ENCODE data around the gene RNLS.
"Not testable (repeated sequence)": the region's sequence is repeated elsewhere in the genome, so short reads cannot be mapped to it uniquely, and the experiment has no call there.

Gene RNLS

GRCh38 chr10:88383276-88383675, 199.8 kb downstream of the RNLS start:
- no peak for DNase-seq

GRCh38 chr10:88382699-88383098, 200.4 kb downstream of the RNLS start:
- DNase-seq = no peak

DNA sequence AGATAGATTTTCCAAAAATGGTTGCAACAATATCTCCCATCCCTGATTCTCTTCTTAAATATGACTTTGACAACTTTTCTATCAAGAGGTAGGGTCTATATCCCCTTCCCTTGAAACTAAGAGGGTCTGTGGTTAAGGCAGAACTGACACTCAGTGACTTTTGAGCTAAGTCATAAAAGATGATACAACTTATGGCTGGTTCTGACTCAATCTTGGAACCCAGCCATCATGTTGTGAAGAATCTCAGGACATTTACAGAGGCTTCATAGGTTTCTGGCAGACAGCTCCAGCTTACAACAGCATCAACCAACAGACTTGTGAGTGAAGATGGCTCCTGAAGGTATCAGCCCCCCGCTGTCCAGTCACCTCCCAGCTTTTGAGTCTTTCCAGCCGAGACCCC, 203.5 kb downstream of the RNLS start:
- DNase-seq = no peak

GRCh38 chr10:88377510-88377909, 205.6 kb downstream of the RNLS start:
- no peak for DNase-seq

DNA sequence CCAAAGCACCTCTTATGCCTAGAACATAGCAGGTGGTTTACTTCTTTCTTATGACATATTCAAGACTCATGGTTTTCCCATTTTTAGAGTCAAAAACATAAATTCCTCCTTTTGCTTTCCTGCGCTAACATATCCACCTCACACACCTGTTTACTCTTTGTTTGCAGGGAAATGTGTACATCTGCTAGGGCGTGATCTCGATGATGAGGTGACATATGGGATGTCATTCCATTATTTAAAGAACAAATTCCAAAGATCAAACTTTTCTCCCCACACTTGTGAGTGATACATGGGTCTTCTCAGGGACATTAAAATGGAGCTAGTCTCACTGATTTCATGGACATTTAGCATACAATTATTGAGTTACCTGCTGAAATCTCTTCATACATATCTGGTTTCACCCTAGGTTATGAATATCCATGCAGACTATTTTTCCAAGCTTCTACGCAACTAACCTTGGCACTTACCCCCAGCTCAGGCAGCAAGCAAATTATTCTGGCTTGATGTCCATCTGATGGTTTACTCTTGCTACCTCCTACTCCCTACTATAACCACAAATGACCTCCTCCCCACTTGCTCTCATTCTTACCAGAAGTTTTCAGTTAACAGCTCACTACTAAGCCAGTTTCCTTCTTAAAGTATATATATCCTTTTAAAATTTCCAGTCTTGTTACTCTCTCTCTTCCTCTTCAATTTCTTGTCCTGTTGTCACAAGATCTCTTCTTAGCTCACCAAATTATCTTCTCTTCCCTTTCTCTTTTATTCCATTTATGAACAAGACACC, 208.5 kb downstream of the RNLS start:
- no peak for DNase-seq

DNA sequence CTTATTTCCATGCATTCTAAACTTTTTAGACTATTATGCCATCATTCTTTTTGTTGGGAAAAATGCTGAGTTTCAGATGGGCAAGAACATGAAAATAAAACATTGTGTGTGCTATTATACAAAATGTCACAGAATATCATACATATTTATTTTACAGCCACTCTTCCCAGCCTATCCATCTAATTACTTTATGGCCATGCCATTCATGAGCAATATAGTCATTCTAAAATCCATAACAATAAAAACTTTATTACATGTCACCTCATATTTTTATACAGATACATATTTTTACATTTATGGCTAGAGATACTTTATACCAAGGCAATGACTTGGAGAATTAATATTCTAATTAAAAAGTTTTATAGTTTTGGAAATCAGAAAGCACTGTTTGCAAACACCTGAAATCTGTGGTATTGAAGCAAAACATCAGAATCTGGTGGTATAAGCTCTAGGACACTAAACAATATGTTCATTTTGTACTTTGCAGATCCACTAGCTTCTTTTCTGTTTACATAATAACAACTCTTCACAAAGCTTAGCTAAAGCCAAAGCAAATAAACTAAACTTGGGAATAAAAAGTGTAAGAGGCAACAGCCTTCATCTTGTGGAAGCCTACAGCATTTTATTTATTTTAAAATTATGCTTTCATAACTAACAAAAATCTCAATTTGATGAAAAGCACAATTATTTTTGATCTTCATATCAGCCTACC, 210.1 kb downstream of the RNLS start:
- DNase-seq = no peak

- no peak for DNase-seq
Observed at GRCh38 chr10:88372051-88372715, 210.9 kb downstream of the RNLS start.

- no peak for DNase-seq
Observed at GRCh38 chr10:88370713-88371112, 212.4 kb downstream of the RNLS start.

- DNase-seq = no peak
Observed at GRCh38 chr10:88366772-88367171, 216.3 kb downstream of the RNLS start.

- no peak for DNase-seq
Observed at GRCh38 chr10:88361995-88362807, 220.9 kb downstream of the RNLS start.

DNA sequence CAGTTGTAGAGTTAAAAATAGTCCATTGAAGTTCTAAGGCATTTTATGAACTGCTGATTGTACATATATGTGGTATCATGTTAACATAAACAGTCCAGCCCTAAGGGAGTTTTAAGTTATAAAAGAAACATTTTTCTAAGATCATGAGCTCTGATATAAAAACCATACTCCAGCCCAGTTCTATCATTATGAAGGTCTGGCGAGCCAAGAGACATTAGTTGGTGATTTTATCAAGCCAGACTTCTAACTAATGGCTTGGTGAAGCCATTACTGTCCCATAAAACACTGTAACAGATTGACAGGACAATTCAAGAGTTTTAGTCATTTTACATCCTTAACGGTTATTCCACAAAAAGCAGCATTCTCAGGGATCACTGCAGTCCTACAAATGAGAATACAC, 221.6 kb downstream of the RNLS start:
- no peak for DNase-seq

GRCh38 chr10:88355750-88356149, 227.4 kb downstream of the RNLS start:
- not testable (repeated sequence) for DNase-seq

DNA sequence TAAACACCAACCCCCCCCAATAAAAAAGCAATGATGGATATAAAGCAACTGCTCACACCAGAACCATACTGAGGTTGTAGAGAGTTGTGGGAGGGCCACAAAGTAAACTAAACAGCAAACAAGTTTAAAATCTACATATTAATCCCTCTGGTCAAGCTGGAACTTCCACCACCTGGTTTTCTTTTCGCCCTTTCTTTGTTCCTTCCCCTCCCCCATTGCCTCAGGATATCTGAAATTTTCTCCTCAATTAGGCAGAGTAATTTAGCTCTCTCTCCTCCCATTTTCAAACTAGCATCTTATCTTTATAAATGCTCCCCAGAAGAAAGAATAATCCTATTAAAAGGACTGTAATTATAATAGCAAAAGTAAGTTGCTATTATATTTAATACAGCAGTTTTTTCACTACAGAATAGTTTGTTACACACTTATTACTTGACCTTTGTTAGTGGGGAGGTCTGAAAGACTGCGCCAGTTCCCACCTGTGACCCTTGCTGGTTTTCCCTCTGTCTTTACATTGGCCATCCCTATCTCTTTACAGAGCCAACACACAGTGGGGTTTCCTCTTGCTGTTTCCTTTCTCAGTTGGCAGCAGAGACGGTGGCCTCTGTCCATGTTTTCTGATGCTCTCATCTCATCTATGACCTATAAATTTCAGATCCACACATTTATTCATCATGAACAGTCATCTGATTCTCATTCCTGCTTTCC, 235.4 kb downstream of the RNLS start:
- no peak for DNase-seq

DNA sequence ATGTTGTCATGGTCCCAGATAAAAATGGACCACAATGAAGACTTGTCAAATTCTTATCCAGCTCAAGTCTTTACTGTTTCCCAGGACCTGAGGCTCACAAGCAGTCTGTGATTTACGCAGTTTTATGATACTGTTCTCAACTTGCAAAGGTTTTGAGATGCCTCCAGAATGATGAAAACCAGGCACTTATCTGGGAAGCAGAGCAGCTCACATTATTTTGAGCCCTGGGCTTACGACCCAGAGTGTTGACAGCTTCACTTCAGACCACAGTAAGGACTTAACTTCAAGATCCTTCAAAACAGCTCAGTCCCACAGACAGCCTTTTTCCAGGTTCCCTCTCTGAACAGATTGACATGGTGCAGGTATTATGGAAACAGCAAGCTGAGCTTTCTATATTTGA, 236.1 kb downstream of the RNLS start:
- no peak for DNase-seq

- DNase-seq = no peak
Observed at GRCh38 chr10:88346144-88346977, 236.8 kb downstream of the RNLS start.

DNA sequence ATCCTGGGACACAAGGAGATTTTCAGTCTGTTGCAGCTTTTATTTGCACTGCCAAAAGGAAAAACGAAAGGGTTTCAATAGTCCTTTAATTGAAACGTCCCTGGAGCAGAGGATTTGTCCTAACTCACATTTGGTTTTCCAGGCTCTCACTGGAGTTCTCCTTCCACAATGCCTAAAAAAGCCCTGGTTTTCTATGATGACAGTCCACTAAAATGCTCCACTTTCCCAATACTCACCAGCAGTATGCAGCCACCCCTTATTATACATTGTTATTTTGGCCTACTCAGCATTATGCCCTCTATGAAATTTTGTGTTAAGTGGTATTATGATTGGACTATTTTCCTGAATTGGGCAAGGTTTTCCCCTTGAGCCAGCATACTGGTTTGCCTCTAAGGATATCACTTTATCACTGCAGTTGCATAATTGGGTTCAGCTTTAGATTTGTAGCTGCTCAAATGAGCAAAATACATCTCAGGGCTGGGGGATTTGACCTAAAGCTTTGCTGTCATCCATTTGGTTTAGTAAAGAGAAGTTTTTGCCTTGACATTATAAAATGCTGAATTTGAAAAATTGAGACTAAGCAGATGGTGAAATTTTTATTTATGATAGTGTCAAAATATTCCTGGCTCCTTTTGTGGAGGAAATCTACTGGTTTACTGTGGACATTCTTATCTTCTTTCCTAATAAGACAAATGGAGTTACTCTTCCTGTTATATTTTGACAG, 239.2 kb downstream of the RNLS start:
- no peak for DNase-seq

GRCh38 chr10:88342733-88343310, 240.3 kb downstream of the RNLS start:
- DNase-seq = no peak

- no peak for DNase-seq
Observed at GRCh38 chr10:88337134-88337533, 246.0 kb downstream of the RNLS start.

DNA sequence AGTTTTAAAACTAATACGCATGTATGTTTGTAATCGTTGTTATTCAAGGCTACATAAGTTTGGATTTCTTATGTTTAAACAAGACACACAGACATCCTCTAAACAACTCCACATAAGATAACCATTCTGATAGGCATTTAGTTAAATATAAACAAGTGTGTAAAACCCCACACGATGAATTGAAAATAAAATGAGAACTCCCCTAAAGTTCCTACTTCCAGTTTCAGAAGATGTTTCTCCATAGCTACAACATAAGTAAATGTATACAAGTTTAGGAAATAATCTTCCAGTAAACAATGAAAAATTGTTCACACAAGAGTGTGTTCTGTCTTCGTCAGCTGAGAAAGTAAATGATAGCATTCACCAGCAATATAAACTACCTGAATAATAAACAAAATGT, 246.8 kb downstream of the RNLS start:
- DNase-seq = no peak

DNA sequence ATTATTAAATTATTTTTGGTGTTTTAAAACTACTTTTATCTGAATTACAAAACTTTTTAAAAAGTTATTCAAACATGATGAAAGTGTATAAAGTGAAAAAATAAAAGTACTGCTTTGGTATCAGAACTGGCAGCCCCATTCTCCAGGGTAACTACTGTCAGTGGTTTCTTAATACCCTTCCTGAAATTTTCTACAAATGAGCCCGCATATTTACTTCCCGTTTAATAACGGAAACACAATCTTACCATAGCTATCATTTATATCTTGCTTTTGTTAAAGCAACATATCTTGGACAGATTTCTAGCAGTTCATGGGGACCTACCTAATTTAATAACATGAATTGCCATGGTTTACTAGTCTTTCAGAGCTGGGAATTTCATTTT, 249.9 kb downstream of the RNLS start:
- DNase-seq = no peak

Measured in stimulated activated CD4-positive, alpha-beta T cell treated with anti-CD3 and anti-CD28 coated beads, Interleukin-4, amount 100 ng/mL, for 4 hours (primary cell).